Small intestine (tissue), 7 donors: ENCODE measurements around the gene TUBG2. TPM values are rescaled to one million over a fixed set of nuclear protein-coding genes. Genes with fewer than 3 reads are reported as not detected.

Experiments
- DNase-seq, 2 donors: peaks; one replicate each; pipeline versions ENCODE4 v3.0.0 to v3.0.0-alpha.2; 2013
- FAIRE-seq: peaks from 2 replicates; lab custom pipeline; 2012; peaks lifted over from hg19 to GRCh38; lab: Jason Lieb, UNC
- H3K27ac ChIP-seq, 3 donors: one replicate each; pipeline ENCODE4 v1.5.1; 2013; ENCODE audit warnings: low read length in 2 of 3, mild to moderate bottlenecking in 2 of 3, control low read depth in 1 of 3, inconsistent platforms in 1 of 3, low read depth in 1 of 3, moderate library complexity in 1 of 3
- H3K27me3 ChIP-seq, 3 donors: one replicate each; pipeline ENCODE4 v1.6.1; 2013; ENCODE audit warnings: low read length in 3 of 3, inconsistent platforms in 1 of 3; ENCODE audit not compliant: control insufficient read depth in 3 of 3, insufficient read depth in 3 of 3
- H3K36me3 ChIP-seq, 3 donors: one replicate each; pipeline ENCODE4 v1.6.1; 2013; ENCODE audit warnings: low read length in 3 of 3, inconsistent platforms in 1 of 3, low read depth in 1 of 3, mild to moderate bottlenecking in 1 of 3, moderate library complexity in 1 of 3; ENCODE audit not compliant: control insufficient read depth in 3 of 3, insufficient read depth in 2 of 3
- H3K4me1 ChIP-seq, 3 donors: one replicate each; pipeline ENCODE4 v1.6.1; 2013; ENCODE audit warnings: low read length in 2 of 3, inconsistent platforms in 1 of 3, low read depth in 1 of 3, mild to moderate bottlenecking in 1 of 3, moderate library complexity in 1 of 3; ENCODE audit not compliant: control insufficient read depth in 3 of 3, insufficient read depth in 2 of 3
- H3K4me3 ChIP-seq, 3 donors: one replicate each; pipeline ENCODE4 v1.5.1; 2013; ENCODE audit warnings: low read length in 3 of 3, control low read depth in 1 of 3, inconsistent platforms in 1 of 3, low read depth in 1 of 3, mild to moderate bottlenecking in 1 of 3, moderate library complexity in 1 of 3
- H3K9me3 ChIP-seq, 2 donors: one replicate each; pipeline ENCODE4 v1.6.1; 2013; ENCODE audit warnings: low read depth in 1 of 2, low read length in 1 of 2; ENCODE audit not compliant: control insufficient read depth in 2 of 2, insufficient read depth in 1 of 2
- WGBS, 3 donors: extraction: QIAGEN DNeasy Blood & Tissue Kit; methylation state at CpG; one replicate each; pipeline ENCODE4 v1.1.7; 2013; 5-methylcytosine and 5-hydroxymethylcytosine counted together
- polyA plus RNA-seq, 4 donors: library from polyadenylated mRNA; stranded (reverse) in 3 of 4; unstranded in 1 of 4; fragments of 200-250 nt in 3 of 4; fragments of 120-200 nt in 1 of 4; gene quantifications; one replicate each; pipeline versions ENCODE4 v1.2.1 to v1.2.3, GENCODE V29; 2013
- donor health status: healthy with polysubstance abuse.
- donor health status: control.
- donor health status: control.
- donor health status: Bipolar disorder and iron deficiency.
- donor health status: healthy.

The TUBG2 gene
- polyA plus RNA-seq, 4 donors: 1.3 to 15.4 (median 4.9) TPM

GRCh38 chr17:42692489-42692888 lies 33.4 kb downstream of the TUBG2 start:
- peaks cover 0 to 5% (median 0%) of the 10 kb centered on the region in 3 donors for H3K4me1 ChIP-seq
- H3K4me3 ChIP-seq: no peak overlapping the region
- no peak for FAIRE-seq
- no peak overlapping the region for H3K27ac ChIP-seq
- peaks cover 0 to 22% (median 0%) of the 10 kb centered on the region in 3 donors for H3K27me3 ChIP-seq
- H3K36me3 ChIP-seq: peaks cover 0 to 40% (median 0%) of the 10 kb centered on the region in 3 donors
- no peaks in the 10 kb centered on the region for H3K9me3 ChIP-seq
- no peak for DNase-seq
- WGBS, 3 donors: 85 to 88% (median 88%) methylated on average over 11 of the region's 11 CpGs

GRCh38 chr17:42694524-42694923 lies 35.4 kb downstream of the TUBG2 start:
- Histone ChIP-seq H3K27me3 (peaks cover 0 to 2% (median 0%) of the 10 kb centered on the region in 3 donors), H3K9me3 (no peaks in the 10 kb centered on the region), H3K4me3 (no peak overlapping the region), H3K4me1 (no peaks in the 10 kb centered on the region), H3K27ac (no peak overlapping the region), H3K36me3 (peaks cover 0 to 45% (median 0%) of the 10 kb centered on the region in 3 donors)
- 90 to 92% (median 92%) methylated on average over 3 of the region's 3 CpGs for WGBS, 3 donors
- DNase-seq: no peak
- FAIRE-seq: no peak

GRCh38 chr17:42695500-42695899 lies 36.4 kb downstream of the TUBG2 start:
- Histone ChIP-seq H3K27me3 (no peaks in the 10 kb centered on the region), H3K27ac (no peak overlapping the region), H3K9me3 (no peaks in the 10 kb centered on the region), H3K36me3 (peaks cover 0 to 50% (median 2%) of the 10 kb centered on the region in 3 donors), H3K4me3 (no peak overlapping the region), H3K4me1 (no peaks in the 10 kb centered on the region)
- FAIRE-seq (no peak), DNase-seq (no peak)
- WGBS, 3 donors: 93 to 98% (median 94%) methylated on average over 20 of the region's 20 CpGs

- no peaks in the 10 kb centered on the region for H3K4me1 ChIP-seq
- H3K4me3 ChIP-seq: no peak overlapping the region
- 94 to 96% (median 96%) methylated on average over 19 of the region's 19 CpGs for WGBS, 3 donors
- FAIRE-seq (no peak), DNase-seq (no peak)
- H3K27me3 ChIP-seq: no peaks in the 10 kb centered on the region
- H3K9me3 ChIP-seq: no peaks in the 10 kb centered on the region
- H3K36me3 ChIP-seq: peaks cover 0 to 58% (median 8%) of the 10 kb centered on the region in 3 donors
- H3K27ac ChIP-seq: no peak overlapping the region
Observed at GRCh38 chr17:42697108-42697811, 38.2 kb downstream of the TUBG2 start.

GRCh38 chr17:42698736-42699414 lies 39.8 kb downstream of the TUBG2 start:
- no peak overlapping the region for H3K4me3 ChIP-seq
- no peaks in the 10 kb centered on the region for H3K9me3 ChIP-seq
- DNase-seq (no peak), FAIRE-seq (no peak)
- no peaks in the 10 kb centered on the region for H3K27me3 ChIP-seq
- H3K27ac ChIP-seq: no peak overlapping the region
- 52 to 75% (median 56%) methylated on average over 2 of the region's 2 CpGs for WGBS, 3 donors
- no peaks in the 10 kb centered on the region for H3K4me1 ChIP-seq
- peaks cover 0 to 63% (median 8%) of the 10 kb centered on the region in 3 donors for H3K36me3 ChIP-seq

- DNase-seq (no peak), FAIRE-seq (no peak)
- peaks cover 0 to 66% (median 8%) of the 10 kb centered on the region in 3 donors for H3K36me3 ChIP-seq
- H3K4me3 ChIP-seq: no peak overlapping the region
- no peaks in the 10 kb centered on the region for H3K9me3 ChIP-seq
- WGBS, 3 donors: 87 to 94% (median 93%) methylated on average over 4 of the region's 4 CpGs
- H3K4me1 ChIP-seq: no peaks in the 10 kb centered on the region
- H3K27ac ChIP-seq: no peak overlapping the region
- H3K27me3 ChIP-seq: no peaks in the 10 kb centered on the region
Observed at GRCh38 chr17:42699415-42699740, 40.3 kb downstream of the TUBG2 start.

- DNase-seq: no peak
- H3K27ac ChIP-seq: no peak overlapping the region
- H3K36me3 ChIP-seq: peaks cover 9 to 75% (median 14%) of the 10 kb centered on the region in 3 donors
- H3K4me1 ChIP-seq: no peaks in the 10 kb centered on the region
- no peak for FAIRE-seq
- no peaks in the 10 kb centered on the region for H3K9me3 ChIP-seq
- 82 to 85% (median 84%) methylated on average over 10 of the region's 10 CpGs for WGBS, 3 donors
- H3K27me3 ChIP-seq: no peaks in the 10 kb centered on the region
- no peak overlapping the region for H3K4me3 ChIP-seq
Observed at GRCh38 chr17:42700586-42701289, 41.7 kb downstream of the TUBG2 start.

- Histone ChIP-seq H3K4me3 (no peak overlapping the region), H3K27me3 (no peaks in the 10 kb centered on the region), H3K4me1 (no peaks in the 10 kb centered on the region), H3K36me3 (peaks cover 13 to 81% (median 18%) of the 10 kb centered on the region in 3 donors), H3K27ac (no peak overlapping the region), H3K9me3 (no peaks in the 10 kb centered on the region)
- WGBS, 3 donors: 83 to 89% (median 87%) methylated on average over 11 of the region's 11 CpGs
- no peak for FAIRE-seq
- DNase-seq: no peak
Observed at GRCh38 chr17:42702446-42702845, 43.4 kb downstream of the TUBG2 start.
